ENCODE results near the gene FAT3.
A peak's percentile ranks its signal among the peaks of the same experiment; 100 is the strongest.

FAT3 gene

DNA sequence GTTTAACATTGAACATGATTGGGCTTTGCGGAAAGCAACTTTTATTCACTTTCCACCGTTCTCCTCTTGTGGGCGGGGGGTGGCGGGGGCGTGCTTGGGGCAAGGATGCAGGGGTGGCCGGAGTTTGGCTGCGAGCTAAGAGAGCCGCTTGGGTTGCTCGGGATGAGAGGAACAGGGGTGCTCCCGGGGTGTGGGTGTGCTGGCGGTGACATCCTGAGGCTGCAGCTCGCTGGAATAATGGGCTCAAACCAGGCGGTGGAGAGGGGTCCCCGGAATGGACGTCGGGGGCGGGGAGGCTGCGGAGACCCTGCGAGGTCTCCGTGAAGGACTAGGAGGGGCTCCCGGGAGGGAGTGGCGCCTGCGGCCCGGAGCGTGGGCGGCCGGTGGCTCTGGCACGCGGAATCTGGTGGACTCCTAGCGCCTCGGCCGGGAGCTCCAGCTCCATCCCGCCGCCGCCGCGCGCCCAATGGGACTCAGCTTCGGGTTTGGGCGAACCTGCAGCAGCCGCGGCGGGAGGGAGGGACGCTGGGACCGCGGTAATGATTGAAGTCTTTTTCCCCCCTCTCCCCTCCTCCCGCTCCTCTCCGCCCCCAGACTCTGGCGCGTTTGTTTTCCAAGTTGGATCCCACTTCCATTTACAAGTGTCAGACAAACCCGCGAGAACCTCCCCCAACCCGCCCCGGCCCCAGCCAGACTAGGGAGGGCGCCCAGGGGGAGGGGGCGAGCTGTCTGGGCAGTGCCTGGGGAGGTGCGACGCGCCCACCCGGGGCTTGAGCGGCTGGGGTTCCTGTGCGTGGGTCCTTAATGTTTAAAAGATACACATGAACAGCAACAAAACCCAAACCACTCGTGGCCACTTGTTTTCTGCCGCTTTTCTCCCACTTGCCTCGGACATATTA is 2.0 kb downstream of the FAT3 start:
- TF ChIP-seq, protein P1, sequence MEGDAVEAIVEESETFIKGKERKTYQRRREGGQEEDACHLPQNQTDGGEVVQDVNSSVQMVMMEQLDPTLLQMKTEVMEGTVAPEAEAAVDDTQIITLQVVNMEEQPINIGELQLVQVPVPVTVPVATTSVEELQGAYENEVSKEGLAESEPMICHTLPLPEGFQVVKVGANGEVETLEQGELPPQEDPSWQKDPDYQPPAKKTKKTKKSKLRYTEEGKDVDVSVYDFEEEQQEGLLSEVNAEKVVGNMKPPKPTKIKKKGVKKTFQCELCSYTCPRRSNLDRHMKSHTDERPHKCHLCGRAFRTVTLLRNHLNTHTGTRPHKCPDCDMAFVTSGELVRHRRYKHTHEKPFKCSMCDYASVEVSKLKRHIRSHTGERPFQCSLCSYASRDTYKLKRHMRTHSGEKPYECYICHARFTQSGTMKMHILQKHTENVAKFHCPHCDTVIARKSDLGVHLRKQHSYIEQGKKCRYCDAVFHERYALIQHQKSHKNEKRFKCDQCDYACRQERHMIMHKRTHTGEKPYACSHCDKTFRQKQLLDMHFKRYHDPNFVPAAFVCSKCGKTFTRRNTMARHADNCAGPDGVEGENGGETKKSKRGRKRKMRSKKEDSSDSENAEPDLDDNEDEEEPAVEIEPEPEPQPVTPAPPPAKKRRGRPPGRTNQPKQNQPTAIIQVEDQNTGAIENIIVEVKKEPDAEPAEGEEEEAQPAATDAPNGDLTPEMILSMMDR (IDR thresholded peaks at IDR 0.05; ENCODE audit: insufficient read depth, low read length, missing control alignments): no peak
- DNase-seq (ENCODE audit: low read depth, low spot score): no peak
- POLR2A ChIA-PET: interaction anchor here (0.6 kb wide), 1 partner anchor 235 kb away, joined by 3 read pairs; no protein-coding TSS in a partner anchor
- peak overlapping the region; percentile 62 for H3K4me3 ChIP-seq (ENCODE audit: low read depth, low read length)
- CTCF ChIA-PET: interaction anchor here (0.6 to 1.2 kb wide), 5 partner anchors 11 to 161 kb away, joined by 3 to 4 read pairs (median 4); no protein-coding TSS in a partner anchor

DNA sequence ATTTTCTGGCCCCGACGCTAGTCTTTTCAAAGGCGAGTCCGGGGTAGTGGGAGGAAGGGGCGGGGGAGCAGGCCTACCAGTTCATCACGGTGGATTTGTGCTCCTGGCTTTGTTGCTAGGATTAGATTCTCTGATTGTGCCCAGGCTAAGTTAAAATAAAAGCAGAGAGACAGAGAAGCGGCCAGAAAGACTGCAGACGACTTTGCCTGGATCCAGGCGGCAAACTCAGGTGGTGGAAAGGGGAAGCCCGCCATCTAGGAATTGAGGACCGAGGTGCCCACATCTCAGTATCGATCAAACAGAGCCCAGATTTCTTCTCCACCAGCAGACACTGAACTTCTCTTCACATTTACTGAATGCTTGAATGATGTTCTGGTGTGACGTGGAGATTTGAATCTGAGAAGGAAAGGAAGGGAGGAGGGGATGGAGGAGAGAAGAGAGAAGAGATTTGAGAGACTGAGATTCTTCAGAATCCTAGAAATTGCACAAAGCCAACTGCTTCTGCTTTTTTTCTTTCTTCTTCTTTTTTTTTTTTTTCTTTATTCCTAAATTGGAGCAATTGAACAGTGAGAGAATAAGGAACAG is 2.7 kb downstream of the FAT3 start:
- peak overlapping the region; percentile 62 for H3K4me3 ChIP-seq (ENCODE audit: low read depth, low read length)
- TF ChIP-seq, protein P1 (IDR thresholded peaks at IDR 0.05; ENCODE audit: insufficient read depth, low read length, missing control alignments): no peak
- DNase-seq (ENCODE audit: low read depth, low spot score): no peak
- ChIA-PET POLR2A (no interaction called here), CTCF (interaction anchor here (0.6 to 1.2 kb wide), 3 partner anchors 12 to 160 kb away, joined by 3 to 4 read pairs (median 4); no protein-coding TSS in a partner anchor)

DNA sequence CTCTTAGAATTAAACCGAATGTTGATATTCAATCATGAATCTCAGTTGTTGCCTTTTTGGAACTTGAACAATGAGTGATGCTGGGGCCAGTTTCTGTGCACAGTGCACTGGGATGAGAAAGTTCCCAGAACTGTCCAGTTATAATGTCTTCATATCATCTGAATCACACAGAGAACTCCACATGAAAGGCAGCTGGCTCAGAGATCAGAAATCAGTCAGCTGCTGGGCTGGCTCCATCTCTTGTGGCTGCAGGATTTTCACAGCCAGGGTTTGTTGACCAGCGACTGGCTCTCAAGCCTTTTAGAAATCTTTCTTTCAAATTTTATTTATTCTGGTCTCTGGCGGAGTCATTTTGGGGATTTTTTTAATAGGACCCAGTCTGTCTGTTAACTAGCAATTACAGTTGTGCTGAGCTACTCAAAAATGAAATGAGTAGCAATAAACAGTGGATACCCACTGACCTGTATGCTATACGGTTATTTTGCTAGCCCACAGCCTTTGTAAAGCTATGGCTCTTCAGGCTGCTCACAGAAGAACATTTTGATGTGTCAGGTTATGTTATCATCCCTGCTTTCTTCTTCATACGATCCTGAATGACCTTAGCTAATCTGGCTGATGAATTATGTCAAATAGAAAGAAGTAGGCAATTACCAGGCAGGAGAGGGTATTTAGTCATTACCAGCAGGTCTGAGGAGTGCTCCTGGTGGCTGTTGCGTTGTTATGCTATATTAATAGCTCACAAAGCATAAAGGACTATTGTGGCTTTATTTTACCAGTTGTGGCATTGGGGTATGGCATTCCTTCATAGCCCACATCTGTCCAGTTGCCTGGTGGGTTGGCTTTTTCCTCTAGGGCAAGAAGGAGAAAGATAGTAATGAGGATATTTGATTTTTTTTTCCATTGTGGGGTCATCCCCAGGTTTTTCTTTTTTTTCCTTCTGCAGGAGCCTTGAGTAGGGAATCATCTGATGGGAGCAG is 3.6 kb downstream of the FAT3 start:
- no peak overlapping the region for H3K4me3 ChIP-seq (ENCODE audit: low read depth, low read length)
- no peak for DNase-seq (ENCODE audit: low read depth, low spot score)
- TF ChIP-seq, protein P1 (IDR thresholded peaks at IDR 0.05; ENCODE audit: insufficient read depth, low read length, missing control alignments): no peak
- CTCF ChIA-PET: no interaction called here
- POLR2A ChIA-PET: no interaction called here

DNA sequence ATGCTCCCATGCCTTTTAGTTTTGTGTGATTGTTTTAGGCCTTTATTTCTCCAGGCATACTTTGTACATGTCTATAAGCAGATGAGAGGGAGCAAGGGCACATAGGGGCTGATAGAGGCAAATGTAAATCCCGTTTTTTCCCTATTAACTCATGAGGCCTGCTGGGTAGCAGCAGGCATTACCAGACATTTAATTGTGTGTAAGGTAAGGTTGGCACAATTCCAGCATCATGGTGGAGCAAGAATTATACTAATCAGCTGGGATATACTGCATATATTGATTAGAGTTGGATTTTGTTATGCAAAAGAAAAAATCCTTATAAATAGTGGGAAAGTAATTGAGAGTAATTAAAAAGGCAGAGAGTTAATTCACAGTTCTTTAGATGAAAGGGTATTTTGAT is 12.2 kb downstream of the FAT3 start:
- CTCF ChIA-PET: no interaction called here
- POLR2A ChIA-PET: no interaction called here
- TF ChIP-seq, protein P1 (IDR thresholded peaks at IDR 0.05; ENCODE audit: insufficient read depth, low read length, missing control alignments): no peak
- no peak for DNase-seq (ENCODE audit: low read depth, low spot score)
- H3K4me3 ChIP-seq (ENCODE audit: low read depth, low read length): no peak overlapping the region

DNA sequence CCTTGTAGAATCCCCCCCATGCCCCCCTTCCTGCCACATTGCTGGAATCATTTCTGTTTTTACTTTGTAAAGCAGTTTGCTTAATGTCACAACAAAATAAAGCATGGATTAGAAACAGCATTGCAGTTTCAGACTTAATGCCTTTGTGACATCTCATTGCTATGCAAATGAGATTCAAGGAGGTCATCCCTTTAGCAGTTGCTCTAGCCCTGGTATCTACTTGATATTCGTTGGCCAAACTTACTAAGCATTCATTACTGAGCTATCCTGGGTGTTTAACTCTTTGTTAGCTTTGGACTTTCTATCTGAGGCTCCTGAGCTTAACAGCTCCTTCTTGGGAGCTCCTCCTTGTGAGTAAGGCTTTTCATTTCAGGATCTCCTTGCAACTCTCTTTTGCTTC is 16.3 kb downstream of the FAT3 start:
- POLR2A ChIA-PET: no interaction called here
- CTCF ChIA-PET: no interaction called here
- H3K4me3 ChIP-seq (ENCODE audit: low read depth, low read length): no peak overlapping the region
- DNase-seq (ENCODE audit: low read depth, low spot score): no peak
- TF ChIP-seq, protein P1 (IDR thresholded peaks at IDR 0.05; ENCODE audit: insufficient read depth, low read length, missing control alignments): no peak

Data from AG04449 (cell line).